GM19035 (cell line): Measurements from ENCODE around the gene GFPT1.
"Not testable (repeated sequence)": the region's sequence is repeated elsewhere in the genome, so short reads cannot be mapped to it uniquely, and the experiment has no call there.

ENCODE experiments used
- ATAC-seq: cut with Tn5 transposase; IDR thresholded peaks from one replicate; pipeline ENCODE4 v1.9.1; 2021; ENCODE audit not compliant: unreplicated experiment

GFPT1 gene

GRCh38 chr2:69384618-69385081 is 2.4 kb downstream of the GFPT1 start:
- no peak for ATAC-seq

GRCh38 chr2:69383176-69383812 is 3.7 kb downstream of the GFPT1 start:
- no peak for ATAC-seq

- ATAC-seq = no peak
Observed at GRCh38 chr2:69382547-69382946, 4.5 kb downstream of the GFPT1 start.

- ATAC-seq = no peak
Observed at GRCh38 chr2:69381337-69381737, 5.7 kb downstream of the GFPT1 start.

- no peak for ATAC-seq
Observed at GRCh38 chr2:69380072-69380917, 6.7 kb downstream of the GFPT1 start.

- no peak for ATAC-seq
Observed at GRCh38 chr2:69376403-69376802, 10.6 kb downstream of the GFPT1 start.

- ATAC-seq = no peak
Observed at GRCh38 chr2:69375494-69376353, 11.3 kb downstream of the GFPT1 start.

GRCh38 chr2:69372767-69373166 is 14.3 kb downstream of the GFPT1 start:
- ATAC-seq = no peak

- ATAC-seq = no peak
Observed at GRCh38 chr2:69369802-69370201, 17.2 kb downstream of the GFPT1 start.

- no peak for ATAC-seq
Observed at GRCh38 chr2:69368588-69368987, 18.4 kb downstream of the GFPT1 start.

- no peak for ATAC-seq
Observed at GRCh38 chr2:69359371-69359770, 27.7 kb downstream of the GFPT1 start.

- ATAC-seq = no peak
Observed at GRCh38 chr2:69358914-69359313, 28.1 kb downstream of the GFPT1 start.

- no peak for ATAC-seq
Observed at GRCh38 chr2:69356471-69356870, 30.6 kb downstream of the GFPT1 start.

- not testable (repeated sequence) for ATAC-seq
Observed at GRCh38 chr2:69354976-69355375, 32.1 kb downstream of the GFPT1 start.

GRCh38 chr2:69353360-69353759 is 33.7 kb downstream of the GFPT1 start:
- no peak for ATAC-seq

- ATAC-seq = no peak
Observed at GRCh38 chr2:69348781-69349180, 38.2 kb downstream of the GFPT1 start.

GRCh38 chr2:69345434-69345833 is 41.6 kb downstream of the GFPT1 start:
- ATAC-seq = no peak

- no peak for ATAC-seq
Observed at GRCh38 chr2:69344305-69344704, 42.7 kb downstream of the GFPT1 start.

- ATAC-seq = no peak
Observed at GRCh38 chr2:69340101-69340775, 46.8 kb downstream of the GFPT1 start.

- ATAC-seq = no peak
Observed at GRCh38 chr2:69335311-69335710, 51.7 kb downstream of the GFPT1 start.

- no peak for ATAC-seq
Observed at GRCh38 chr2:69333352-69333751, 53.7 kb downstream of the GFPT1 start.
